HG02759 (cell line): ENCODE measurements around the gene IMMP2L.

Source experiments
- ATAC-seq: cut with Tn5 transposase; IDR thresholded peaks from one replicate; pipeline ENCODE4 v1.9.1; 2021; ENCODE audit warnings: mild to moderate bottlenecking, moderate library complexity; ENCODE audit not compliant: unreplicated experiment

Gene IMMP2L

DNA sequence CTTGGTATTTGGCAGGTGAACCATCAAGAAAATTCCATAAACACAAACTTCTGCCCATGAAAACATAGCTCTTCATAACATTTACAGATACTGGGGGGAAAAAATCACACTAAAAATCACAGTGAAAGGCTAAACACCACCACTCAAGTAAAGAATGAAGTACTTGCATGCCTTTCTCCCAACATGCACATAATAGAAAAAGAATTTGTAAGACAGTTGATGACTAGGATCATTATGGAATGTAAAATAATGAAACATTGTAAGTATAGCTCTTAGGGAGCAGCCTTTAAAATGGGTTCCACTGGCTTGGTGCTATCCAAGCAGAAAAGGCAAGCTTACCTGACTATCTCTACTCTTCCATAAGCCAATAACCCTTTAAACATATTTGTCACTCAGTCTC is 771.3 kb downstream of the IMMP2L start:
- ATAC-seq = no peak

- ATAC-seq = no peak
Measured at GRCh38 chr7:110786328-110786965, 775.8 kb downstream of the IMMP2L start.

GRCh38 chr7:110784749-110785148 is 777.5 kb downstream of the IMMP2L start:
- ATAC-seq = no peak

DNA sequence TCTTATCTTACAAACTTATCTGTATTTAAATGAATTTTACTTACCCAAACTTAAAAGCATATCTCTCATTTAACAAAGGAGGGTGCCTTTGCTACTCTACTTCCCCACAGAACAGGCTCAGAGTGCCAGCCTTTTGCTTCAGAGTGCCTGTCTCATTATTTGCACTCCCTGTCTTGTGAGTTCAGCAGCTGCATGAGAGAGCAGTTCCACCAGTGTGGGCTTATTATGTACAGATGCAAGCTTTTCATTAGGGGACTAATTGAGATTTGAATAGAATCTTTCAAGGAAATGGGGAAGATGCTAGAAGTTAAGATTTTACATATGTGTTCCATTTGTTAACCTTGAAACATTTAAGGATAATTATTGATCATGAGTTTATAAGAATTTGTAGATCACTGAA is 781.6 kb downstream of the IMMP2L start:
- ATAC-seq = no peak

DNA sequence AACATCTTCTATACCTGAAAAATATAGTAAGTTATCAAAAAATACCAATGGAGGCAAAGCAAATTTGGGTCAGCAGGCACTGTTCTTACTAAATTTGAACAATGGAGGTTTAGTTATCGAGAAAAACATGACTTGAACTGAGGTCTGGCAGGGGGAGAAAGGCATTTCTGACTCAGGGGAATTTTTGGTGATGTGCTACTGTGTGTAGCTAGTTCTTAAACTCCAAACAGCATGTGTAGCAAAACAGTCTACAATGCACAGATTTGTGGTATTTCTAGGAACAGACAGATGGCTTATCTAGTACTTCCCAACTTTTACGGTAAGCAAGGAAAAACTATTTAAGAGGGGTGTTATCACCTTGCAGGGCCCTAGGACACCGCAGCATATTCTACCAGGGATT is 783.0 kb downstream of the IMMP2L start:
- no peak for ATAC-seq

DNA sequence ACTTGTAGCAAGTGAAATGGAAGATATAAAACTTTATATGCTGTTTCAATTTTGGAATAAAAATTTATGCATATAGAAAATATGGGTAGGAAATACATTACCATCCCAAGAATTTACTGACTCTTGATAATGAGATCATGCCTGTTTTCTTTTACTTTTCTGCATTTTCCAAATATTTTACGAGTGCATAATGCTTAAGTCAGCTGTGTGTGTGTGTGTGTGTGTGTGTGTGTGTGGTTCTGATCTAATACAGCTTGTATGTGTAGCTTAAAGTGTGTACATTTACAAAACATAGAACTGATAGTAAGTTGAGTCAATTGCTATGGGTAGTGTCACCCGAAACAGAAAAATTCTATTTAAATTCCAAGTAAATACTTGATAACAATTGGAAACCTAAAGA is 787.2 kb downstream of the IMMP2L start:
- ATAC-seq = no peak

DNA sequence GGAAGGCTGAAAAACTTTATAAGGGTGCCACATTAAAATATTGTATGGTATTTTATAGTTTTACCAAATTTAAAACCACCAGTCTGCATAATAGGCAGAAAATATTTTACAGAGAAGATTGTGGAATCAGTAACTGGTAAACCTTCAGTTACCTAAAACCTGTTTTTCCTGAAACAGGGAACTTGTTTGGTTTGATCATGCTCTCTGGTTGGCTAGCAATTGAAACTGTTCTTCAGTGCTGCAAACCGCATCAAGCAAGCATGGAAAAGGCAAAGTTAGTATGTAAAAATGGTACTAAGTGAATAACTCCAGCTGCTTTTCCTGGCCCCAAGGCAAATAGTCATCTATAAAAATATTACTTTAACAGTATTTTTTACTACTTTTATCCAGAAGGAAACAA is 788.2 kb downstream of the IMMP2L start:
- ATAC-seq = no peak

- ATAC-seq = no peak
Measured at GRCh38 chr7:110772615-110773014, 789.7 kb downstream of the IMMP2L start.

GRCh38 chr7:110771717-110772116 is 790.6 kb downstream of the IMMP2L start:
- ATAC-seq = no peak

DNA sequence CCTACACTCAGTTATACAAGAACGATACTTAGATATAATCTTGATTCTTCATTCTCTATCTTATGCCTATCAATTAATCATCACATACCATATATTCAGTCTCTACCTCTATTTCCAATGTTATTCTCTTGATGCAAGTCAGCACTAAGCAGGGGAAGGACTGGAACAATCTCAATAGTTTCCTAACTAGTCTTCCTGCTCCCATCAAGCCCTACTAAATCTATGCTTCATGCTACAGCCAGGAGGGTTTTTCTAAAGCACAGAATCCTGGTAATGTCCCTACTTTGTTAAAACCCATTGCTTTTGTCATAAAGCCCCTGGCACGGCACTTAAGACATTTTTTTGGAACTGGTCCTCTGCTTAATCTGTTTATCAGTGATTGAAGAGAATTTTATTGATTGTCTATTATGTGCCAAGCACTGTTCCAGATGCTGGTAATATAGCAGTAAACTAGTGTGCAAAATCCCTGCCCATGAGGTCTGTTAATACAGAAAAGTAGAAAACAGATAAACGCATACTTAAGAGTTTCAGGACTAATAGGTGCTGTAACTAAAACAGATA is 794.7 kb downstream of the IMMP2L start:
- ATAC-seq = no peak

GRCh38 chr7:110766864-110767263 is 795.4 kb downstream of the IMMP2L start:
- ATAC-seq = no peak

DNA sequence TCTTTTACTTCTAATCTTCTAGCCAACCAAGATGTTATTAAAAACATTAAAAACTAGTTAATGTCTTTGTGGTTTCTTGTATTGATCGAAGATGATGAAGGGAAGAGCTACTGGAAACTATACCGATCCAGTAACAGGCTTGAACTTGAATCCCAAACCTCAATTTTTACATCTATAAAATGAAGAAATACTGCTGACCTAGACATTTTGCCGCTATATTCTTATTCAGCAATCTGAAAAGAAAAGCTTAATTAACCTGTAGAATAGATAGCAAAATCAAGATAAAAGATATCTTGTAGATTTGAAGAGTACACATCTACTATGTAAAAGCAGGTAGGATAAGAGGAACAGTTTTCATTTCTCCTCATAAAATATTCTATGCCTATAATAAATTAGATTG is 797.4 kb downstream of the IMMP2L start:
- no peak for ATAC-seq

- ATAC-seq = no peak
Measured at GRCh38 chr7:110762546-110763225, 799.6 kb downstream of the IMMP2L start.

DNA sequence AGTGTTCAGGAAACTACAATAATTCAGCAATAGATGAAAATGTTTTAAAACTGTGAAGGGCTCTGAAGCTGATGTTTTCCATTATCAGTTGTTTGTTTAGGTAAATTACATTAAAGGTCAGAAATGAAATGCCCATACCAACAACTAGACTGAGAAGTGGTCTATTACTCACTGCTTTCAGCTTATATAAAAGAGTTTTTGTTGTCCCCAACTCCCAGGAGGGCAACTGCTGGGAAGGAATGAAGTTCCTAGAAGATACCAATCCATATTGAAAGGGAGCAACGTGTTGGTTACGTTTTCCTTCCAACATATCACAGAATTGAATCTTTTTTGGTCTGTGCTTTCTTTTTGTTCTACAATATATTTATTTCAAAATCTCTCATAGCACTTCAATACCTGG is 802.0 kb downstream of the IMMP2L start:
- ATAC-seq = no peak

DNA sequence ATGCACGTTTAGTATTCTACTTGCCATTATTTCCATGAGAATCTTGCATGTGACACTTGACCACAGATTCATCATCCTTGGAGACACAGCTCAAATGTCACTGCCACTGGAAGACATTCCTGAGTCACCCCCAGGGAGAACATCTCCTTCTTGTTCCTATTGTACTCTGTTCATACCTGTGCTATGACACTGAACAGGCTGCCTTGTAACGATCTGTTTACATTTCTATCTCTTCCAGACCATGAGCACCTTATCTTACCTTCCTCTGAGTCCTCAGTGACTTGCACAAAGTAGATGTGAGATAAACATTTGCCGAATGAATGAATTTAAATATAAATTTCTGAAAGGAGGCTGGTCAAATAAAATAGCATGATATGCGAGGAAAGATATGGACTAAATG is 803.2 kb downstream of the IMMP2L start:
- ATAC-seq = no peak

GRCh38 chr7:110754649-110755048 is 807.6 kb downstream of the IMMP2L start:
- no peak for ATAC-seq

GRCh38 chr7:110750931-110751605 is 811.2 kb downstream of the IMMP2L start:
- ATAC-seq = no peak

GRCh38 chr7:110733221-110733620 is 829.1 kb downstream of the IMMP2L start:
- ATAC-seq = no peak

DNA sequence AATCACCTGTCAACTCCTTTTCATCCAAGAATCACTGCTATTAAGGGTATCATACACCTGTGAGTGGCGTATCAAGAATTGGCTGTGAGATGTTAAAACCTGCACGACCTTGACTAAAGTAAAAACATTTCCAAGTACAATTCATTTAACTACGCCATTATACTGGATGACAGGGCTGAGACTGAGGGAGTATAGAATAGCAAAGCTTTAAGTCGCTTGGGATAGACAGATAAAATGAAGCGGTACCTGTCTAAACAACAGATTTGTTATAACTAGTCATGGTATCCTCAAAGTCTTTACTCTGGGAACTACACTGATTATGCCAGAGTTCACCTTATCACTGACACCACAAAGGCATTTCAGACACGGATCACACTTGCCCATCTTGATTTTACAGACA is 837.5 kb downstream of the IMMP2L start:
- no peak for ATAC-seq

DNA sequence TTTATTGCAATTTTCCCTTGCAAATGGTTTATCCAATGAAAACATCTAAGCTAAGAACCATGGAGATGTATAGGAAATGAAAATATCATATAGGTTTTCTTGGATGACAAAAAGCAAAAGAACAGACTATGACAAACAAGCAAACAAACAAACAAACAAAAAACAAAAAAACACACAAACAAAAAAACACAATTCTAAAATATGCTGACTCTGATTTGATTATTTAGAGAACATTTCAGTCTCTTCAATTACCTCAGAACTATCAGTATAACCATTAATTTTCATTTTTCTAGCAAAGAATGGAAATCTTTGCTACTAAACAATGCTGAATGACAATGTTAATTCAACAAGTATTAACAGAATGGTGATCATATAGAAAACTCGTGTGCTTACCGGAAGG is 840.9 kb downstream of the IMMP2L start:
- no peak for ATAC-seq

GRCh38 chr7:110720626-110721025 is 841.7 kb downstream of the IMMP2L start:
- ATAC-seq = no peak

DNA sequence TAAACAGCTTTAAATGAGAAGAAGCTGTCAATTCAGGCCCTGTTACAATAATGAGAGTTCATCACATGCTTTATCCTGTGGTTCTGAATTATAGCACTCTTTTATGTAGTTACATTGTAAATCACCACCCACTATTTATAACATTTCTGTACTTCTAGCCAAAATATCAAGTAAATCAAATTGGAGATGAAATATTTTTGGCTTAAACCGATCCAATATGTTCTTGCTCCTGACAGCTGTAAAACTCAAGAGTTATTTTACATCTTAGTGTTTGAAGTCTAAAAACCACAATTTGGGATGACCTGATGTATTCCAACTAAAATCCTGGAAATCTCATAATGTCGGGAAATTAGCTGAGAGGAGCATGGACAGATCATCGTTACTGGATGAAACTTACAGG is 842.6 kb downstream of the IMMP2L start:
- ATAC-seq = no peak
